CD4-positive, alpha-beta T cell (primary cell): Measurements from ENCODE around the gene P2RX4. TPM values are rescaled to one million over a fixed set of nuclear protein-coding genes. Genes with fewer than 3 reads are reported as not detected.
A peak's percentile ranks its signal among the peaks of the same experiment; 100 is the strongest.
"Not testable (repeated sequence)": the region's sequence is repeated elsewhere in the genome, so short reads cannot be mapped to it uniquely, and the experiment has no call there.

Experiments used
- ATAC-seq: fragments of 200-7000 bp; cut with Tn5 transposase; one replicate; pipeline ENCODE4 v1.10.0; 2022; ENCODE audit warnings: mild to moderate bottlenecking; ENCODE audit not compliant: poor library complexity
- CTCF ChIA-PET: fragments of 350-600 bp; sonication (Branson Sonifier 250); formaldehyde crosslinking; loops from one replicate; lab custom pipeline; 2021; ENCODE audit warnings: antibody characterized with exemption, inconsistent platforms; lab: Charles Lee
- POLR2A ChIA-PET: fragments of 350-600 bp; sonication (Branson Sonifier 250); formaldehyde crosslinking; loops from one replicate; lab custom pipeline; 2021; ENCODE audit warnings: antibody characterized with exemption, inconsistent platforms; lab: Charles Lee
- DNase-seq, 14 experiments: peaks; one replicate each; pipeline ENCODE4 v3.0.0-alpha.2; 2013 to 2020; ENCODE audit warnings: mixed read lengths in 2 of 14
- H3K27ac ChIP-seq, 2 donors: one replicate each; pipeline versions ENCODE4 v1.5.1 to v1.7.0; 2013; ENCODE audit warnings: low read length in 2 of 2, low read depth in 1 of 2, mild to moderate bottlenecking in 1 of 2
- H3K27me3 ChIP-seq, 2 experiments: 1 replicate in 1 of 2; 2 replicates in 1 of 2; pipeline versions ENCODE4 v1.6.1 to v1.7.0; 2013; ENCODE audit warnings: low read length in 2 of 2, control low read depth in 1 of 2, mild to moderate bottlenecking in 1 of 2, moderate library complexity in 1 of 2; ENCODE audit not compliant: insufficient read depth in 2 of 2, control insufficient read depth in 1 of 2
- H3K36me3 ChIP-seq: one replicate; pipeline ENCODE4 v1.6.1; 2013; ENCODE audit warnings: low read length, control low read depth; ENCODE audit not compliant: insufficient read depth
- H3K4me1 ChIP-seq: one replicate; pipeline ENCODE4 v1.6.1; 2013; ENCODE audit warnings: low read length, control low read depth; ENCODE audit not compliant: insufficient read depth
- H3K4me3 ChIP-seq: one replicate; pipeline ENCODE4 v1.5.1; 2013; ENCODE audit warnings: mild to moderate bottlenecking, low read length, moderate library complexity
- H3K9me3 ChIP-seq, 2 experiments: 1 replicate in 1 of 2; 2 replicates in 1 of 2; pipeline versions ENCODE4 v1.6.1 to v1.7.0; 2013; ENCODE audit warnings: low read length in 2 of 2, mild to moderate bottlenecking in 2 of 2, control low read depth in 1 of 2, moderate library complexity in 1 of 2; ENCODE audit not compliant: control insufficient read depth in 1 of 2, insufficient read depth in 1 of 2
- H3K27ac Mint-ChIP-seq: one replicate; pipeline ENCODE4 v1.8.0; 2020; ENCODE audit warnings: mixed read lengths
- H3K27me3 Mint-ChIP-seq: one replicate; pipeline ENCODE4 v1.8.0; 2021; ENCODE audit warnings: mixed read lengths
- H3K36me3 Mint-ChIP-seq: one replicate; pipeline ENCODE4 v1.8.0; 2021; ENCODE audit warnings: low read depth, mixed read lengths
- H3K4me1 Mint-ChIP-seq: one replicate; pipeline ENCODE4 v1.8.0; 2021; ENCODE audit warnings: low read depth, mixed read lengths
- H3K4me3 Mint-ChIP-seq: one replicate; pipeline ENCODE4 v1.8.0; 2020; ENCODE audit warnings: mild to moderate bottlenecking, mixed read lengths
- H3K9me3 Mint-ChIP-seq: one replicate; pipeline ENCODE4 v1.8.0; 2020; ENCODE audit warnings: mixed read lengths
- intact Hi-C, 2 experiments: fragments of 100-400 bp; cut with DNase I in 1 of 2; cut with micrococcal nuclease in 1 of 2; formaldehyde crosslinking; loops; one replicate each; pipeline versions ENCODE4 v1.15.1 to v1.9.0; 2023 to 2025; cut with DNase I, micrococcal nuclease
- total RNA-seq, 174 experiments: library from RNA in 2 of 174; stranded (reverse) in 2 of 174; gene quantifications; one replicate each; pipeline ENCODE4 v1.2.3 and lab custom pipeline; 2021 to 2026
- TF ChIP-seq, protein P1 (sequence below): fragments of 200-600 bp; IDR thresholded peaks from one replicate; pipeline ENCODE4 v1.8.0; 2022; ENCODE audit warnings: antibody characterized with exemption, mild to moderate bottlenecking

P2RX4 gene
- total RNA-seq, 2 experiments from 2014 or later = 36.2 to 37.4 TPM

GRCh38 chr12:121223292-121224285, 13.7 kb downstream of the P2RX4 start:
- POLR2A ChIA-PET = interaction anchor here (0.6 to 2.2 kb wide), 11 partner anchors 10 to 131 kb away, joined by 3 to 43 read pairs (median 6); partner anchors contain the start of genes CAMKK2 and P2RX7
- no peaks in the 10 kb centered on the region for H3K9me3 Mint-ChIP-seq
- H3K27ac ChIP-seq = peak overlapping the region; percentile 48 to 79
- H3K36me3 Mint-ChIP-seq = peaks cover 45% of the 10 kb centered on the region
- ATAC-seq (peak; percentile 53), DNase-seq (peak in 10 of 14 experiments; percentile 23 to 72 (median 46))
- peaks cover 21% of the 10 kb centered on the region for H3K36me3 ChIP-seq
- H3K4me3 ChIP-seq = no peak overlapping the region
- no peaks in the 10 kb centered on the region for H3K27me3 Mint-ChIP-seq
- CTCF ChIA-PET = interaction anchor here (0.6 to 2.0 kb wide), 5 partner anchors 8 to 460 kb away, joined by 3 to 6 read pairs (median 3); no protein-coding TSS in a partner anchor
- TF ChIP-seq, protein P1, sequence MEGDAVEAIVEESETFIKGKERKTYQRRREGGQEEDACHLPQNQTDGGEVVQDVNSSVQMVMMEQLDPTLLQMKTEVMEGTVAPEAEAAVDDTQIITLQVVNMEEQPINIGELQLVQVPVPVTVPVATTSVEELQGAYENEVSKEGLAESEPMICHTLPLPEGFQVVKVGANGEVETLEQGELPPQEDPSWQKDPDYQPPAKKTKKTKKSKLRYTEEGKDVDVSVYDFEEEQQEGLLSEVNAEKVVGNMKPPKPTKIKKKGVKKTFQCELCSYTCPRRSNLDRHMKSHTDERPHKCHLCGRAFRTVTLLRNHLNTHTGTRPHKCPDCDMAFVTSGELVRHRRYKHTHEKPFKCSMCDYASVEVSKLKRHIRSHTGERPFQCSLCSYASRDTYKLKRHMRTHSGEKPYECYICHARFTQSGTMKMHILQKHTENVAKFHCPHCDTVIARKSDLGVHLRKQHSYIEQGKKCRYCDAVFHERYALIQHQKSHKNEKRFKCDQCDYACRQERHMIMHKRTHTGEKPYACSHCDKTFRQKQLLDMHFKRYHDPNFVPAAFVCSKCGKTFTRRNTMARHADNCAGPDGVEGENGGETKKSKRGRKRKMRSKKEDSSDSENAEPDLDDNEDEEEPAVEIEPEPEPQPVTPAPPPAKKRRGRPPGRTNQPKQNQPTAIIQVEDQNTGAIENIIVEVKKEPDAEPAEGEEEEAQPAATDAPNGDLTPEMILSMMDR = no peak
- no peaks in the 10 kb centered on the region for H3K27me3 ChIP-seq
- H3K4me1 Mint-ChIP-seq = peaks cover 47% of the 10 kb centered on the region
- H3K27ac Mint-ChIP-seq = peak overlapping the region; percentile 88
- intact Hi-C loops = loop anchor here (2.0 to 10.0 kb wide), 4 partner anchors 13 to 109 kb away; partner anchors contain the start of genes P2RX4 (in 2 of the 2) and P2RX7 (in 1 of the 2)
- peaks cover 58% of the 10 kb centered on the region for H3K4me1 ChIP-seq
- peak overlapping the region; percentile 55 for H3K4me3 Mint-ChIP-seq
- no peaks in the 10 kb centered on the region for H3K9me3 ChIP-seq

DNA sequence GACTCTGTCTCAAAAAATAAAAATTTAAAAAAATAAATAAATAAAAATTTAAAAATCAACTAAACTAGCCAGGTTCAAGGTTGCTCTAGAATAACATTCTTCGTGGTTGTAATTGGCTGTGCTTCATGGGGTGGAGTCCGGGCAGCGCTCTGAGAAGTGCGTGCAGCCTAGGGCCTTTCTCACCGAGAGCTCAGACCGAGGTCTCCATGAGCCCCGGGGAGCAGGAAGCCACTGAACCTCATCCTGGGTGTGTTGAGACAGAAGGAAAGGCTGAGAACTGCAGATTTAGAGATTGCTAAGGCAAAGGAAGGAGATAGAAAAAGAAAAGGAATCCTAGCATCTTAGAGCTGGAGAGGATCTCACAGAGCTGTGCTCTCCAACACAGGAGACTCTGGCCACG, 14.7 kb downstream of the P2RX4 start:
- CTCF ChIA-PET = interaction anchor here (0.6 to 2.0 kb wide), 4 partner anchors 9 to 459 kb away, joined by 3 to 6 read pairs (median 4); no protein-coding TSS in a partner anchor
- Mint-ChIP-seq H3K27ac (peak overlapping the region; percentile 88), H3K36me3 (peaks cover 41% of the 10 kb centered on the region), H3K27me3 (no peaks in the 10 kb centered on the region), H3K4me3 (peak overlapping the region; percentile 70), H3K4me1 (peaks cover 44% of the 10 kb centered on the region), H3K9me3 (no peaks in the 10 kb centered on the region)
- Histone ChIP-seq H3K27me3 (no peaks in the 10 kb centered on the region), H3K36me3 (peaks cover 26% of the 10 kb centered on the region), H3K4me3 (no peak overlapping the region), H3K27ac (peak overlapping the region in 1 of 2 donors; percentile 79), H3K4me1 (peaks cover 62% of the 10 kb centered on the region), H3K9me3 (no peaks in the 10 kb centered on the region)
- POLR2A ChIA-PET = interaction anchor here (0.6 to 2.2 kb wide), 11 partner anchors 11 to 922 kb away, joined by 3 to 43 read pairs (median 6); partner anchors contain the start of genes CAMKK2, P2RX7 and SIRT4
- intact Hi-C loops = loop anchor here (2.0 to 10.0 kb wide), 4 partner anchors 14 to 110 kb away; partner anchors contain the start of genes P2RX4 (in 2 of the 2) and P2RX7 (in 1 of the 2)
- peak; percentile 86 for ATAC-seq
- DNase-seq = peak in 12 of 14 experiments; percentile 36 to 84 (median 58)
- TF ChIP-seq, protein P1 = no peak

DNA sequence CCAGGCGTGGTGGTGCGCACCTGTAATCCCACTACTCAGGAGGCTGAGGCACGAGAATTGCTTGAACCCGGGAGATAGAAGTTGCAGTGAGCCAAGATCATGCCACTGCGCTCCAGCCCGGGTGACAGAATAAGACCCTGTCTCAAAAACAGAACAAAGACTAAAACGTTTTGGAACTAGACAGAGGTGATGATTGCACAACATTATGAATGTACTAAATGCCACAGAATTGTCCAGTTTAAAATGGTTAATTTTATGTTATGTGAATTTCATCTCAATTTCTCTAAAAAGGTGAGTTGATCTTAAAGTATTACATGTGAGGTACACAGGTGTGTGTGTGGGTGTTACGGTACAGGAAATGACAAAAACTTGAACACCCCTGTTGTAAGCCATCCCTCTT, 16.5 kb downstream of the P2RX4 start:
- Mint-ChIP-seq H3K4me1 (peaks cover 48% of the 10 kb centered on the region), H3K4me3 (no peak overlapping the region), H3K36me3 (peaks cover 48% of the 10 kb centered on the region), H3K9me3 (no peaks in the 10 kb centered on the region), H3K27ac (peak overlapping the region; percentile 88), H3K27me3 (no peaks in the 10 kb centered on the region)
- H3K27me3 ChIP-seq = no peaks in the 10 kb centered on the region
- no peaks in the 10 kb centered on the region for H3K9me3 ChIP-seq
- ATAC-seq = no peak
- H3K4me1 ChIP-seq = peaks cover 71% of the 10 kb centered on the region
- POLR2A ChIA-PET = no interaction called here
- H3K4me3 ChIP-seq = no peak overlapping the region
- peak overlapping the region in 1 of 2 donors; percentile 40 for H3K27ac ChIP-seq
- intact Hi-C loops = loop anchor here in 1 of 2 experiments (10.0 kb wide), 1 partner anchor 112 kb away; no protein-coding TSS in a partner anchor
- CTCF ChIA-PET = no interaction called here
- no peak for DNase-seq
- H3K36me3 ChIP-seq = peaks cover 33% of the 10 kb centered on the region
- TF ChIP-seq, protein P1 = no peak

- H3K4me3 Mint-ChIP-seq, H3K27me3 ChIP-seq, CTCF ChIA-PET, H3K9me3 Mint-ChIP-seq, H3K27me3 Mint-ChIP-seq, DNase-seq, H3K4me3 ChIP-seq, ATAC-seq, H3K9me3 ChIP-seq: not testable (repeated sequence)
- peaks cover 71% of the 10 kb centered on the region for H3K4me1 ChIP-seq
- peak overlapping the region in 1 of 2 donors; percentile 9 for H3K27ac ChIP-seq
- Mint-ChIP-seq H3K36me3 (peaks cover 48% of the 10 kb centered on the region), H3K4me1 (peaks cover 48% of the 10 kb centered on the region), H3K27ac (peak overlapping the region; percentile 88)
- POLR2A ChIA-PET = interaction anchor here (0.8 kb wide), 1 partner anchor 9 kb away, joined by 6 read pairs; no protein-coding TSS in a partner anchor
- intact Hi-C loops = loop anchor here in 1 of 2 experiments (10.0 kb wide), 1 partner anchor 112 kb away; no protein-coding TSS in a partner anchor
- H3K36me3 ChIP-seq = peaks cover 36% of the 10 kb centered on the region
Observed at GRCh38 chr12:121226871-121227270, 16.9 kb downstream of the P2RX4 start.
